ENCODE measurements around the gene RFPL4AL1. TPM values are rescaled to one million over a fixed set of nuclear protein-coding genes. Genes with fewer than 3 reads are reported as not detected.

The RFPL4AL1 gene
- total RNA-seq (2014; rRNA removed; shearing (Covaris generic)): 0.37 TPM in 1 of 2 replicates, not detected in the other

DNA sequence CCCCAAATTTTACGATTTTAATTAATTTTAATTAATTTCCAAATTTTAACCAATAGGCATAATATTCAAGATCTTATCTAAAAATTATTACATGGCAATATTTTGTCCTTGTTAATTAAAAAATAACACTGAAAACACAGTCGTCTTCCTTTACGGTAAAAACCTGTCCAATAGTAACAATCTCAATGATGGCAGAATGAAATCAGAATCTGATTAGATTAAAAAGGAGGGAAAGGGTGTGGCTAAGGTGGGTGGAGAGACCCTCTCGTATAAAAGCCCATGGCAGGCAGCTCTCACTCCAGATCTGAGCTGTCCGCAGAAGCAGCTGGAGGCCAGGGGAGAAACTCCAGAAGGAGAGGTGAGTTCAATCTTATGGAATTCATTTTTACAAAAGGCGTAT, at the start of gene RFPL4AL1:
Gene RFPL4AL1 (plus strand): TSS at position 301 of the 400 bp plus-strand sequence. CDS start 2,687 bp downstream, outside the sequence.

GRCh38 chr19:55738302-55738701, 30.6 kb upstream of the RFPL4AL1 start, which contains the start of gene NLRP9:
Gene NLRP9 (minus strand): TSS chr19:55738402. CDS start chr19:55738374, 28 bp downstream.

DNA sequence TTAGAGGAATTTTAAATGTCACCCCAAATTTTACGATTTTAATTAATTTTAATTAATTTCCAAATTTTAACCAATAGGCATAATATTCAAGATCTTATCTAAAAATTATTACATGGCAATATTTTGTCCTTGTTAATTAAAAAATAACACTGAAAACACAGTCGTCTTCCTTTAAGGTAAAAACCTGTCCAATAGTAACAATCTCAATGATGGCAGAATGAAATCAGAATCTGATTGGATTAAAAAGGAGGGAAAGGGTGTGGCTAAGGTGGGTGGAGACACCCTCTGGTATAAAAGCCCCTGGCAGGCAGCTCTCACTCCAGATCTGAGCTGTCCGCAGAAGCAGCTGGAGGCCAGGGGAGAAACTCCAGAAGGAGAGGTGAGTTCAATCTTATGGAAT, 10.1 kb upstream of the RFPL4AL1 start, which contains the start of gene RFPL4A:
Gene RFPL4A (plus strand): TSS at position 301 of the 400 bp plus-strand sequence. CDS start 2,704 bp downstream, outside the sequence.

Other genes with a start within 250 kb of the RFPL4AL1 start
- gene SBK2, start 232.0 kb upstream of the RFPL4AL1 start, total RNA-seq (2014; rRNA removed; shearing (Covaris generic)): not detected in 2 replicates
- 0.11 TPM in 1 of 2 replicates, not detected in the other for gene SBK3, start 223.6 kb upstream of the RFPL4AL1 start, total RNA-seq (2014; rRNA removed; shearing (Covaris generic))
- 5.2 and 5.4 TPM in 2 replicates for gene ZNF579, start 188.3 kb upstream of the RFPL4AL1 start, total RNA-seq (2014; rRNA removed; shearing (Covaris generic))
- gene FIZ1, start 169.6 kb upstream of the RFPL4AL1 start, total RNA-seq (2014; rRNA removed; shearing (Covaris generic)): 9.3 and 10.3 TPM in 2 replicates
- 8.6 and 12.3 TPM in 2 replicates for gene ZNF524, start 168.8 kb upstream of the RFPL4AL1 start, total RNA-seq (2014; rRNA removed; shearing (Covaris generic))
- gene ZNF865, start 163.5 kb upstream of the RFPL4AL1 start, total RNA-seq (2014; rRNA removed; shearing (Covaris generic)): 2.7 and 3.7 TPM in 2 replicates
- gene ZNF784, start 144.6 kb upstream of the RFPL4AL1 start, total RNA-seq (2014; rRNA removed; shearing (Covaris generic)): 5.2 and 6.1 TPM in 2 replicates
- 15.3 and 22.6 TPM in 2 replicates for gene ZNF580, start 128.1 kb upstream of the RFPL4AL1 start, total RNA-seq (2014; rRNA removed; shearing (Covaris generic))
- 28.6 and 29.3 TPM in 2 replicates for gene ZNF581, start 125.5 kb upstream of the RFPL4AL1 start, total RNA-seq (2014; rRNA removed; shearing (Covaris generic))
- 26.5 and 33.1 TPM in 2 replicates for gene CCDC106, start 120.9 kb upstream of the RFPL4AL1 start, total RNA-seq (2014; rRNA removed; shearing (Covaris generic))
- 291 and 325 TPM in 2 replicates for gene U2AF2, start 114.1 kb upstream of the RFPL4AL1 start, total RNA-seq (2014; rRNA removed; shearing (Covaris generic))
- gene EPN1, start 93.9 kb upstream of the RFPL4AL1 start, total RNA-seq (2014; rRNA removed; shearing (Covaris generic)): 79.8 and 91.3 TPM in 2 replicates
- gene NLRP9, start 30.7 kb upstream of the RFPL4AL1 start, total RNA-seq (2014; rRNA removed; shearing (Covaris generic)): not detected in 2 replicates
- 1.0 and 2.7 TPM in 2 replicates for gene RFPL4A, start 10.0 kb upstream of the RFPL4AL1 start, total RNA-seq (2014; rRNA removed; shearing (Covaris generic))
- gene NLRP11, start 62.9 kb downstream of the RFPL4AL1 start, total RNA-seq (2014; rRNA removed; shearing (Covaris generic)): 0.75 and 1.3 TPM in 2 replicates
- gene NLRP4, start 67.4 kb downstream of the RFPL4AL1 start, total RNA-seq (2014; rRNA removed; shearing (Covaris generic)): 0.11 TPM in 1 of 2 replicates, not detected in the other
- gene NLRP13, start 163.2 kb downstream of the RFPL4AL1 start, total RNA-seq (2014; rRNA removed; shearing (Covaris generic)): not detected in 2 replicates
- not detected in 2 replicates for gene NLRP8, start 178.7 kb downstream of the RFPL4AL1 start, total RNA-seq (2014; rRNA removed; shearing (Covaris generic))
- gene NLRP5, start 217.7 kb downstream of the RFPL4AL1 start, total RNA-seq (2014; rRNA removed; shearing (Covaris generic)): 0.03 and 0.04 TPM in 2 replicates

All from A375 (cell line).